CD14-positive monocyte (primary cell): Measurements from ENCODE around the gene SERINC3. TPM values are rescaled to one million over a fixed set of nuclear protein-coding genes. Genes with fewer than 3 reads are reported as not detected.

ENCODE experiments used
- DNase-seq, 3 donors: peaks; one replicate each; pipeline ENCODE4 v3.0.0-alpha.2; 2011 to 2022
- H2AFZ ChIP-seq: 2 replicates; pipeline ENCODE4 v1.6.0; 2012; ENCODE audit warnings: mild to moderate bottlenecking, low read depth, low read length, inconsistent platforms; ENCODE audit not compliant: insufficient read depth, poor library complexity, severe bottlenecking
- H3K27ac ChIP-seq, 2 donors: 1 replicate in 1 of 2; 2 replicates in 1 of 2; pipeline ENCODE4 v1.5.1; 2012 to 2013; ENCODE audit warnings: low read length in 2 of 2, control low read depth in 1 of 2, inconsistent platforms in 1 of 2, low read depth in 1 of 2, mild to moderate bottlenecking in 1 of 2
- H3K27me3 ChIP-seq, 2 donors: one replicate each; pipeline versions ENCODE4 v1.6.0 to v1.6.1; 2011 to 2013; ENCODE audit warnings: low read length in 2 of 2; ENCODE audit not compliant: control insufficient read depth in 2 of 2, insufficient read depth in 2 of 2
- H3K36me3 ChIP-seq, 2 donors: replicated peaks in 1 of 2; 1 replicate in 1 of 2; 2 replicates in 1 of 2; pipeline versions ENCODE4 v1.5.1 to v1.6.1; 2012 to 2013; ENCODE audit warnings: low read length in 2 of 2, control low read depth in 1 of 2, inconsistent platforms in 1 of 2, mild to moderate bottlenecking in 1 of 2; ENCODE audit not compliant: insufficient read depth in 2 of 2, control insufficient read depth in 1 of 2
- H3K4me1 ChIP-seq, 2 donors: 1 replicate in 1 of 2; 2 replicates in 1 of 2; pipeline versions ENCODE4 v1.5.1 to v1.6.1; 2012 to 2013; ENCODE audit warnings: low read length in 2 of 2, control low read depth in 1 of 2, inconsistent platforms in 1 of 2, mild to moderate bottlenecking in 1 of 2, moderate library complexity in 1 of 2; ENCODE audit not compliant: insufficient read depth in 2 of 2, control insufficient read depth in 1 of 2
- H3K4me2 ChIP-seq: replicated peaks from 2 replicates; pipeline ENCODE3; 2012; ENCODE audit warnings: low read length, moderate library complexity, mild to moderate bottlenecking; ENCODE audit not compliant: poor library complexity, severe bottlenecking; ENCODE audit errors: extremely low read depth
- H3K4me3 ChIP-seq, 3 experiments: fragments of 200-600 bp in 1 of 3; sonication (generic) in 1 of 3; replicated peaks in 1 of 3; 1 replicate in 2 of 3; 2 replicates in 1 of 3; pipeline ENCODE4 v1.5.1; 2011 to 2013; ENCODE audit warnings: low read length in 3 of 3, mild to moderate bottlenecking in 3 of 3, control low read depth in 2 of 3, low read depth in 2 of 3, inconsistent platforms in 1 of 3, moderate library complexity in 1 of 3
- H3K79me2 ChIP-seq: 2 replicates; pipeline ENCODE4 v1.6.0; 2012; ENCODE audit warnings: mild to moderate bottlenecking, control low read depth, inconsistent platforms, low read length, moderate library complexity; ENCODE audit not compliant: insufficient read depth
- H3K9ac ChIP-seq: 2 replicates; pipeline ENCODE4 v1.6.0; 2017; ENCODE audit warnings: low read length, mild to moderate bottlenecking; ENCODE audit not compliant: insufficient read depth, poor library complexity, severe bottlenecking
- H3K9me3 ChIP-seq, 2 donors: replicated peaks in 1 of 2; 1 replicate in 1 of 2; 2 replicates in 1 of 2; pipeline versions ENCODE4 v1.5.1 to v1.6.1; 2012 to 2013; ENCODE audit warnings: low read length in 2 of 2, control low read depth in 1 of 2; ENCODE audit not compliant: control insufficient read depth in 1 of 2, insufficient read depth in 1 of 2
- H4K20me1 ChIP-seq: 2 replicates; pipeline ENCODE4 v1.6.0; 2012; ENCODE audit warnings: mild to moderate bottlenecking, low read length, control low read depth, moderate library complexity; ENCODE audit not compliant: insufficient read depth
- H3K27ac Mint-ChIP-seq, 7 donors: one replicate each; pipeline ENCODE4 v1.8.0; 2020; ENCODE audit warnings: mild to moderate bottlenecking in 7 of 7, mixed read lengths in 7 of 7, moderate library complexity in 6 of 7, inconsistent platforms in 2 of 7
- H3K27me3 Mint-ChIP-seq, 3 donors: one replicate each; pipeline ENCODE4 v1.8.0; 2021 to 2022; ENCODE audit warnings: low read depth in 3 of 3, mild to moderate bottlenecking in 3 of 3, mixed read lengths in 3 of 3, moderate library complexity in 3 of 3, inconsistent platforms in 1 of 3
- H3K36me3 Mint-ChIP-seq, 2 donors: one replicate each; pipeline ENCODE4 v1.8.0; 2020; ENCODE audit warnings: mixed read lengths in 2 of 2, inconsistent platforms in 1 of 2, mild to moderate bottlenecking in 1 of 2
- H3K4me1 Mint-ChIP-seq: one replicate; pipeline ENCODE4 v1.8.0; 2020; ENCODE audit warnings: mild to moderate bottlenecking, mixed read lengths
- H3K4me3 Mint-ChIP-seq, 2 donors: one replicate each; pipeline ENCODE4 v1.8.0; 2020; ENCODE audit warnings: mild to moderate bottlenecking in 2 of 2, mixed read lengths in 2 of 2, moderate library complexity in 1 of 2
- H3K9me3 Mint-ChIP-seq, 7 donors: one replicate each; pipeline ENCODE4 v1.8.0; 2020 to 2022; ENCODE audit warnings: mixed read lengths in 7 of 7, mild to moderate bottlenecking in 6 of 7, moderate library complexity in 6 of 7, inconsistent platforms in 2 of 7
- CTCF ChIP-seq: fragments of 200-600 bp; IDR thresholded peaks from one replicate; pipeline ENCODE4 v1.8.0; 2022; ENCODE audit warnings: antibody characterized with exemption, mild to moderate bottlenecking
- WGBS: methylation state at CpG from one replicate; pipeline ENCODE4 v1.1.5; 2013; ENCODE audit warnings: missing lambda C conversion rate; ENCODE audit not compliant: insufficient coverage; 5-methylcytosine and 5-hydroxymethylcytosine counted together
- intact Hi-C, 2 donors: fragments of 100-400 bp; cut with micrococcal nuclease; formaldehyde crosslinking; loops; one replicate each; pipeline versions ENCODE4 v1.15.0 to v1.15.1; 2023
- polyA plus RNA-seq, 3 donors: library from polyadenylated mRNA; depleted of rRNA in 1 of 3; unstranded in 2 of 3; stranded (reverse) in 1 of 3; fragments of 300-500 nt in 2 of 3; fragments of >200 nt in 1 of 3; fragmentation: Illumina TruSeq in 2 of 3; gene quantifications; 1 replicate in 2 of 3; 2 replicates in 1 of 3; pipeline ENCODE4 v1.2.3, GENCODE V29; 2012 to 2021

The SERINC3 gene
- polyA plus RNA-seq, 3 donors, result 49.8 to 194 (median 157) TPM

GRCh38 chr20:44543358-44543757, 21.5 kb upstream of the SERINC3 start:
- no peaks in the 10 kb centered on the region for H3K4me1 ChIP-seq
- H3K27ac ChIP-seq, result no peak overlapping the region
- DNase-seq, result no peak
- intact Hi-C loops, result loop anchor here in 1 of 2 donors (10.0 kb wide), 1 partner anchor 51 kb away; no protein-coding TSS in a partner anchor
- H3K9ac ChIP-seq, result no peak overlapping the region
- no peaks in the 10 kb centered on the region for H3K9me3 ChIP-seq
- no peaks in the 10 kb centered on the region for H3K27me3 ChIP-seq
- H3K36me3 ChIP-seq, result no peaks in the 10 kb centered on the region
- WGBS, result 87% methylated on average over 3 of the region's 3 CpGs
- H3K27me3 Mint-ChIP-seq, result peaks cover 0 to 2% (median 0%) of the 10 kb centered on the region in 3 donors
- peaks cover 10% of the 10 kb centered on the region for H3K4me1 Mint-ChIP-seq
- no peak overlapping the region for H3K4me3 Mint-ChIP-seq
- H3K36me3 Mint-ChIP-seq, result no peaks in the 10 kb centered on the region
- H3K4me2 ChIP-seq, result no peak overlapping the region
- no peaks in the 10 kb centered on the region for H4K20me1 ChIP-seq
- H2AFZ ChIP-seq, result no peak overlapping the region
- no peak overlapping the region for H3K4me3 ChIP-seq
- H3K79me2 ChIP-seq, result no peaks in the 10 kb centered on the region
- TF ChIP-seq CTCF, result no peak
- no peaks in the 10 kb centered on the region for H3K9me3 Mint-ChIP-seq
- no peak overlapping the region for H3K27ac Mint-ChIP-seq

GRCh38 chr20:44542890-44543289, 21.0 kb upstream of the SERINC3 start:
- Histone ChIP-seq H3K27me3 (no peaks in the 10 kb centered on the region), H3K36me3 (no peaks in the 10 kb centered on the region), H2AFZ (no peak overlapping the region), H3K9me3 (no peaks in the 10 kb centered on the region), H3K4me3 (no peak overlapping the region), H3K4me2 (no peak overlapping the region), H3K27ac (no peak overlapping the region), H3K9ac (no peak overlapping the region), H3K79me2 (no peaks in the 10 kb centered on the region), H4K20me1 (no peaks in the 10 kb centered on the region), H3K4me1 (no peaks in the 10 kb centered on the region)
- H3K27me3 Mint-ChIP-seq, result peaks cover 0 to 2% (median 0%) of the 10 kb centered on the region in 3 donors
- 0% methylated on average over 1 of the region's 1 CpG for WGBS
- intact Hi-C loops, result loop anchor here in 1 of 2 donors (10.0 kb wide), 1 partner anchor 52 kb away; no protein-coding TSS in a partner anchor
- no peak for TF ChIP-seq CTCF
- no peak overlapping the region for H3K27ac Mint-ChIP-seq
- peaks cover 10% of the 10 kb centered on the region for H3K4me1 Mint-ChIP-seq
- no peaks in the 10 kb centered on the region for H3K9me3 Mint-ChIP-seq
- no peaks in the 10 kb centered on the region for H3K36me3 Mint-ChIP-seq
- no peak for DNase-seq
- H3K4me3 Mint-ChIP-seq, result no peak overlapping the region
